GM12873 (cell line): Measurements from ENCODE around the gene KCTD4.

Experiments
- TF ChIP-seq, protein P1 (sequence below): IDR thresholded peaks from 2 replicates; pipeline ENCODE4 v1.5.1; 2012; ENCODE audit warnings: low read depth, mild to moderate bottlenecking, moderate library complexity, low read length, control low read depth; ENCODE audit not compliant: insufficient read depth; ENCODE audit errors: missing control alignments

The KCTD4 gene

DNA sequence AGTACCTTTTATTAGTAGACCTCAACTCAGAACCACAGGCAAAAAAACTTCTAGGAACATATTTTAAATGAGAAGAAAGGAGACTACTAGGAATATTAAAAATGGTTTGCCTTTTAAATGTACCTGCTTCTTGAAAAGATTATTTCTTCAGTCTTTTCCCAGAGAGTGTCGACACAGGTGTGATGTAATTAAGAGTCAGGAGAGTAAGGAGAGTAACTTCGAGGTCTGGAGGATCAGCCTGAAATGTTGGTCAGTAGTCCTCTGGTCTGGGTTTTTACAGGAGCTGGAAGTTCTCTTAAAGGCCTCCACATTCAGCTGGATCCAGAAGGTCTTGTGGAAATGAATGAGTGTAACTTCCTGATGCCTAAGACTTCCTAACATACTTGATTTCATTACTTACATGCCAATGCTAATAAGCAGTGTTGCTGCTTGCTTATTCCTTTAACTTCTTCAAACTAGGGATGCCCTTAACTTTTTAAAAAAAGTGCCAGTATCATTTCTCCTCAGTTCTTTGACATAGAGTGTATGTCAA is at the start of gene KCTD4:
KCTD4 (minus strand) TSS at position 345 of the 532 bp plus-strand sequence. CDS start 6,478 bp downstream, outside the sequence.
- TF ChIP-seq, protein P1, sequence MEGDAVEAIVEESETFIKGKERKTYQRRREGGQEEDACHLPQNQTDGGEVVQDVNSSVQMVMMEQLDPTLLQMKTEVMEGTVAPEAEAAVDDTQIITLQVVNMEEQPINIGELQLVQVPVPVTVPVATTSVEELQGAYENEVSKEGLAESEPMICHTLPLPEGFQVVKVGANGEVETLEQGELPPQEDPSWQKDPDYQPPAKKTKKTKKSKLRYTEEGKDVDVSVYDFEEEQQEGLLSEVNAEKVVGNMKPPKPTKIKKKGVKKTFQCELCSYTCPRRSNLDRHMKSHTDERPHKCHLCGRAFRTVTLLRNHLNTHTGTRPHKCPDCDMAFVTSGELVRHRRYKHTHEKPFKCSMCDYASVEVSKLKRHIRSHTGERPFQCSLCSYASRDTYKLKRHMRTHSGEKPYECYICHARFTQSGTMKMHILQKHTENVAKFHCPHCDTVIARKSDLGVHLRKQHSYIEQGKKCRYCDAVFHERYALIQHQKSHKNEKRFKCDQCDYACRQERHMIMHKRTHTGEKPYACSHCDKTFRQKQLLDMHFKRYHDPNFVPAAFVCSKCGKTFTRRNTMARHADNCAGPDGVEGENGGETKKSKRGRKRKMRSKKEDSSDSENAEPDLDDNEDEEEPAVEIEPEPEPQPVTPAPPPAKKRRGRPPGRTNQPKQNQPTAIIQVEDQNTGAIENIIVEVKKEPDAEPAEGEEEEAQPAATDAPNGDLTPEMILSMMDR = no peak

DNA sequence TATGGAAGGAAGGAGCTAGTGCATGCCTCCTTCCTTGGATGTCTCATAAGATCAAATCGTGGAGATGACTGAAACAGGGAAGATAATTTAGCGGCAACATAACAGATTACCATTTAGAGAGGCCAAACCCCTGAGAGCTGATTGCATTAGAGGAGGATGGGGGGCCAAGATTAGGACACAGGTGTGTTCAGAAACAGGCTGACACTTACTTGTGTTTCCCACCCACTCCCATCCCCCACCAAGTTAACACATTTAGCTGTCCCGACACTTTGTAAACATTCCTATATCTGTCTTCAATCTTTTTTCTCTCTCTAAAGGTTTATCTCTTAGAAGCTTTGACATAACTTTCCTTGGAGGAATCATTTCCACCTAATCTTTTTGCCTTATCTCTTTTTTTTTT is 48.8 kb upstream of the KCTD4 start:
- TF ChIP-seq, protein P1 = no peak

DNA sequence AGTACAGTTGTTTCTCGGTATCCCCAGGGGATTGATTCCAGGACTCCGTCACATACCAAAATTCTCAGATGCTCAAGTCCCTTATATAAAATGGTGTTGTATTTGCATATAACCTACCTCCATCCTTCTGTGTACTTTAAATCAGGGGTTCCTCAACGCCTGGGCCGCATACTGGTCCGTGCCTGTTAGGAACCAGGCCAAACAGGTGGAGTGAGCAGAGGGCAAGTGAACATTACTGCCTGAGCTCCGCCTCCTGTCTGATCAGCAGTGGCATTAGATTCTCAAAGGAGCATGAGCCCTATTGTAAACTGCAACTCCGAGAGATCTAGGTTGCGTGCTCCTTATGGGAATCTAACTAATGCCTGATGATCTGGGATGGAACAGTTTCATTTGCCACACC is 42.2 kb upstream of the KCTD4 start:
- TF ChIP-seq, protein P1 = no peak

DNA sequence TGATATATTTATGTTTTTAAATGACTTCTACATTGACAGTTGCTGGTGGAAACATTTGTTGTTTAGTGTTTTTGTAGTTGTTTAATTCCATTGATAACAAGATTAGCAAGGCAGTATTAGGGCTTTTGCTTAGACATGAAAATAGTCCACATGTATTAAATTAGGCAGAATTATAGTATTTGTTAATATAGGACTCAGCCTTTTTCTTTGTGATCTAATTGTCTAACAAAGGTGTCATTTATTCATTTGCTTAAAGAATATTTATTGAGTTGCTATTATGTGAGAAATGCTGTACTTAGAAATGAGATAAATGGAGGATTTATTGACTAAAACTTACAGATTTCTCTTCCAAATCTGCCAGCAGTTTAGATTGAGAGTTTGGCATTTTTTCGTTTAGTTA is 41.7 kb upstream of the KCTD4 start:
- TF ChIP-seq, protein P1 = no peak

DNA sequence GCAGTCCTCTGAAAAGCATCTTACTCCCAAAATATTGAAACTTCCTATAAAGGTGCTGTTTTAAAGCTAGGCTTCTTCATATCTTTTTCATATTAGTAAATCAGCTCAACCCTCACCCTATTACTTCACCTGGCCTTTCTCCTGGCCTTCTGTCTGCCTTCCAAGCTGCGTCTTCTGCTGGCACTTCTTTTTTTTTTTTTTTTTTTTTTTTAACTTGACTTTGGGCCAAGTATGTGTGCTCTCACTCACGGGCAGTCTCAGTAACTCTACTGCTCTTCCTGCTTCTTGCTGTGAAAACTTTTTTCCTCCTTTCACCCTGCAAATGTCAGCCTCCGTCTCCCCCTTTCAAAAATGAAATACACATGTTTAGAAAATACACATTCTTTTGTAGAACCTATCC is 41.2 kb upstream of the KCTD4 start:
- TF ChIP-seq, protein P1 = no peak

DNA sequence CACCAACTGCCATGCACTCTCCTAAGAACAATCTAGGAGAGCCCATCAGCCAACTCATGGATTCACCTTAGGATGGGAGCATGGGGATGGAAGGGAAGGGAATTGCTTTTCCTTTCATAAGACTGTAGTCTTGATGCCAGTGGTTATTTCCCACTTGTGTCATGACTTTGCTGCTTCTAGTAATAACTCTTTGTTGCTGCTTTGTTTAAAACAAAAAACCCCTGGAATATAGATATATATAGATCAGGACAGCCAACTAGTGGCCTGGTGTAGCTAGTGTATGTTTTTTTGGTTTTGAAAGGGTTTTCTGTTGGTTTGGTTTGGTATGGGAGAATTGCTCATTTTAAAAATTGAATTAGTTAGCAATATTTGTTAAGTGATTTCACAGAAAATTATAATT is 39.3 kb upstream of the KCTD4 start:
- TF ChIP-seq, protein P1 = no peak

DNA sequence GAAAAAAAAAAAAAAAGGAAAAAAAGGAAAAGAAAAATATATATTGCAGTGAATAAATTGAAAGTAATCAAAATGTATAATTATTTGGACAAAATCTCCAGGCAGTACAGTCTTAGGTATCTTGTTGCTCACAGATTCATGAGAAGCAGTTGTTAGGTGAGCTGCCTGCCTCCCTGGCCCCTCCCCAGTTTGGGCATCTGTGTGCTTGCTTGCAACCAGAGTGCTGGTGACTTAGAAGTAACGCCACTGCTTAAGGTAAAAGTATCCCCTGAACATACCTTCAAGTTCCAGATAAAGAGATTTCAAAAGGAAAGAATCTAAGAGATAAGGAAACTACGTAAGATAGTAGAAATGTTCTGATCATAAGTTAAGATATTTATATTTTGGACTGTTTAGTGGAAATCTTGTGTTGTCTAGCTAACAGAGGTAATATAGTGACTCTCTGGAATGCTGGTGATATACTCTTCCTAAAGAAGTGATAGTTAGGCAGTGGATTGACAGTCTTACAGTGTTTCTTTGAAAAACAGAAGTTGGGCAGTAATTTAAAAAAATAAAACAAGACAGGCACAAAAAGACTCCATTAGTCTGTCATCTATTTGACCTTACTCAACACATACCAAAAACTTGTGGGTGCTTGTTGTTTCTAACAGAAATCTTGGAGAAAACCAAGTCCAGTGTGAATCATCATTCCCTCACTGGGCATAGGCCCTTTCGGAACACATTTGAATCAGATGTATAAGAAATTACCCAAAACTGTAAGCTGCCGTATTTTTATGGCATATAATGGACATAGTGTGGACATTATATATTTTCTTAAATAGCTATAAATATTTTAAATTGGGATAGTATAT is 38.3 kb upstream of the KCTD4 start:
- TF ChIP-seq, protein P1 = no peak
